Thoracic aorta (tissue), 2 donors: ENCODE data around the gene ZNF219. TPM values are rescaled to one million over a fixed set of nuclear protein-coding genes. Genes with fewer than 3 reads are reported as not detected.

Source experiments
- ATAC-seq: fragments of 150-250 bp; one replicate; pipeline ENCODE4 v1.8.0; 2017; ENCODE audit warnings: low read depth; ENCODE audit not compliant: insufficient number of reproducible peaks, low FRiP score
- DNase-seq: peaks from one replicate; pipeline ENCODE4 v3.0.0-alpha.2; 2020; ENCODE audit warnings: low spot score
- H3K27ac ChIP-seq, 2 donors: fragments of 200-600 bp; sonication (generic); 1 replicate in 1 of 2; 2 replicates in 1 of 2; pipeline ENCODE4 v1.5.1; 2016; ENCODE audit warnings: mild to moderate bottlenecking in 2 of 2, moderate library complexity in 2 of 2
- H3K27me3 ChIP-seq: fragments of 200-600 bp; sonication (generic); replicated peaks from 2 replicates; pipeline ENCODE4 v1.6.0; 2016; ENCODE audit warnings: mild to moderate bottlenecking; ENCODE audit not compliant: insufficient read depth
- H3K36me3 ChIP-seq: fragments of 200-600 bp; sonication (generic); one replicate; pipeline ENCODE4 v1.5.1; 2016
- H3K4me1 ChIP-seq, 2 donors: fragments of 200-600 bp; sonication (generic); 1 replicate in 1 of 2; 2 replicates in 1 of 2; pipeline versions ENCODE4 v1.5.1 to v1.6.0; 2016; ENCODE audit warnings: low read depth in 2 of 2, mild to moderate bottlenecking in 1 of 2; ENCODE audit not compliant: control insufficient read depth in 1 of 2
- H3K4me3 ChIP-seq: fragments of 200-600 bp; sonication (generic); 2 replicates; pipeline ENCODE4 v1.5.1; 2016; ENCODE audit warnings: mild to moderate bottlenecking
- H3K9me3 ChIP-seq: fragments of 200-600 bp; sonication (generic); 2 replicates; pipeline ENCODE4 v1.5.1; 2016
- CTCF ChIP-seq: fragments of 200-600 bp; sonication (generic); IDR thresholded peaks from one replicate; pipeline ENCODE4 v1.5.1; 2019; ENCODE audit warnings: antibody characterized with exemption
- total RNA-seq, 2 donors: library from RNA; depleted of rRNA; stranded (reverse); fragments of >200 nt; gene quantifications; one replicate each; pipeline versions ENCODE4 v1.1.0 to v1.2.3, GENCODE V29; 2016

ZNF219 gene
- total RNA-seq, 2 donors from 2014 or later: 34.7 to 74.2 TPM

- Histone ChIP-seq H3K36me3 (no peaks in the 10 kb centered on the region), H3K9me3 (peaks cover 2% of the 10 kb centered on the region), H3K27ac (no peak overlapping the region), H3K27me3 (peaks cover 5% of the 10 kb centered on the region), H3K4me1 (no peaks in the 10 kb centered on the region), H3K4me3 (no peak overlapping the region)
- DNase-seq (no peak), ATAC-seq (no peak)
- TF ChIP-seq CTCF: no peak
Measured at GRCh38 chr14:21123429-21123828, 25.0 kb upstream of the ZNF219 start.

DNA sequence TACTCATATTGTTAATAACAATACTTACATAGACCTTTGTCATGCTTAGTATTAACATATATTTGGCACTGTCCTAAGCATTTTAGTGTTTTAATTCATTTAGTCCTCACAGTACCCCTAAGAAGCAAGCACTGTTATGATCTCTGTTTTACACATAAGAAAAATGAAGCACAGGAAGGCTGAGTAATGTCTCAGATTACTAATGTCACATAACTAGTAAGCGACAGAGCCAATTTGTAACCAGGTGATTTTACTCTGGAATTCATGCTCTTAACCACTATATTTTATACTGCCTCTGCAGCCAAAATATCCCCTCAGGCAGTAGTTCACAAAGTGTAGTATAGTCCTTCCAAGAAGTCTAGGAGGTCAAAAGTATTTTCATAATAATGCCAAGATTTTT lies 22.7 kb upstream of the ZNF219 start:
- H3K4me1 ChIP-seq: no peaks in the 10 kb centered on the region
- no peak overlapping the region for H3K4me3 ChIP-seq
- no peak for ATAC-seq
- TF ChIP-seq CTCF: no peak
- H3K9me3 ChIP-seq: peaks cover 2% of the 10 kb centered on the region
- no peaks in the 10 kb centered on the region for H3K36me3 ChIP-seq
- no peak overlapping the region for H3K27ac ChIP-seq
- no peak for DNase-seq
- H3K27me3 ChIP-seq: peaks cover 5% of the 10 kb centered on the region

- Histone ChIP-seq H3K27ac (no peak overlapping the region), H3K27me3 (peaks cover 5% of the 10 kb centered on the region), H3K4me3 (no peak overlapping the region), H3K36me3 (no peaks in the 10 kb centered on the region), H3K9me3 (peaks cover 2% of the 10 kb centered on the region), H3K4me1 (no peaks in the 10 kb centered on the region)
- no peak for DNase-seq
- no peak for ATAC-seq
- no peak for TF ChIP-seq CTCF
Measured at GRCh38 chr14:21120686-21121085, 22.2 kb upstream of the ZNF219 start.

- H3K4me3 ChIP-seq: no peak overlapping the region
Measured at GRCh38 chr14:21118933-21119332, 20.5 kb upstream of the ZNF219 start.

DNA sequence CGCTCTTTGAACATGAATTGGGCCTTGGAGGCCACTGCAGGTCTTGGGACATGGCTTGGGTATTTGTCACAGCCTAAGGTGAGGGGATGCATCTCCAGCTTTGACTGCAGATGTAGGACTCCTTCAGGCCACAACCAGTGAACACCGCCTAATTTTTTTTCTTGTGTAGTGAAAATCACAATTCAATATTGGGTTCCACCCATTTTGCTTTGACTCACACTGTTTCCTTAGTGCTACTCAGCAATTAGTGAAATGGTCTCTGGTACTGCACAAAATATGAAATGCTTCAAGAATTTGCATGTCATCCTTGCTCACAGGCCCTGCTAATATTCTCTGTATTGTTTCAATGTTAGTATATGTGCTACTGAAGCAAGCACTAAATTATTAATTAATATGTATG lies 14.9 kb upstream of the ZNF219 start:
- no peak for DNase-seq
- ATAC-seq: no peak
- H3K36me3 ChIP-seq: no peaks in the 10 kb centered on the region
- H3K9me3 ChIP-seq: no peaks in the 10 kb centered on the region
- TF ChIP-seq CTCF: no peak
- H3K4me3 ChIP-seq: no peak overlapping the region
- no peaks in the 10 kb centered on the region for H3K27me3 ChIP-seq
- no peak overlapping the region for H3K27ac ChIP-seq
- no peaks in the 10 kb centered on the region for H3K4me1 ChIP-seq

More at GRCh38 chr14:21118933-21119332, 20.5 kb upstream of the ZNF219 start:
- DNase-seq (no peak), ATAC-seq (no peak)
- no peaks in the 10 kb centered on the region for H3K4me1 ChIP-seq
- TF ChIP-seq CTCF: no peak
- no peaks in the 10 kb centered on the region for H3K36me3 ChIP-seq
- no peaks in the 10 kb centered on the region for H3K9me3 ChIP-seq
- H3K27ac ChIP-seq: no peak overlapping the region
- H3K27me3 ChIP-seq: peaks cover 5% of the 10 kb centered on the region
